PC-9 (cell line): ENCODE data around the gene DOLK. TPM values are rescaled to one million over a fixed set of nuclear protein-coding genes. Genes with fewer than 3 reads are reported as not detected.
"Not testable (repeated sequence)": the region's sequence is repeated elsewhere in the genome, so short reads cannot be mapped to it uniquely, and the experiment has no call there.

Experiments used
- BruUV-seq: library from RNA; stranded (reverse); fragments of 400-500 nt; replicated peaks from 2 replicates; lab custom pipeline; 2021; lab: Mats Ljungman, UMichigan
- CTCF ChIA-PET: fragments of 300-600 bp; sonication (Branson Sonifier 250); formaldehyde crosslinking; loops from one replicate; lab custom pipeline; 2022; ENCODE audit warnings: antibody characterized with exemption; lab: Charles Lee
- POLR2A ChIA-PET: fragments of 300-600 bp; sonication (Branson Sonifier 250); formaldehyde crosslinking; loops from one replicate; lab custom pipeline; 2022; ENCODE audit warnings: antibody characterized with exemption; ENCODE audit not compliant: unreplicated experiment; lab: Charles Lee
- DNase-seq, 2 experiments: peaks; one replicate each; pipeline versions ENCODE4 v3.0.0 to v3.0.0-alpha.2; 2015 to 2022; ENCODE audit warnings: mixed read lengths in 1 of 2
- H2AFZ ChIP-seq: fragments of 200-600 bp; sonication (generic); 2 replicates; pipeline ENCODE4 v1.8.1; 2017; ENCODE audit warnings: antibody characterized with exemption
- H3F3A ChIP-seq: fragments of 200-600 bp; sonication (generic); 2 replicates; pipeline ENCODE4 v1.8.1; 2017; ENCODE audit warnings: antibody characterized with exemption, mild to moderate bottlenecking, low read depth; ENCODE audit not compliant: insufficient read depth
- H3K27ac ChIP-seq: fragments of 200-600 bp; sonication (generic); 2 replicates; pipeline ENCODE4 v1.6.1; 2016; ENCODE audit warnings: mixed run types
- H3K27me3 ChIP-seq: fragments of 200-600 bp; sonication (generic); 2 replicates; pipeline ENCODE4 v1.6.1; 2016; ENCODE audit warnings: low read depth, mixed run types; ENCODE audit not compliant: insufficient read depth
- H3K36me3 ChIP-seq: fragments of 200-600 bp; sonication (generic); 2 replicates; pipeline ENCODE4 v1.6.1; 2016; ENCODE audit warnings: low read depth, mixed run types
- H3K4me1 ChIP-seq: fragments of 200-600 bp; sonication (generic); replicated peaks from 2 replicates; pipeline ENCODE4 v1.6.1; 2016; ENCODE audit warnings: mixed run types; ENCODE audit not compliant: insufficient read depth
- H3K4me2 ChIP-seq: fragments of 200-600 bp; sonication (generic); 2 replicates; pipeline ENCODE4 v1.6.1; 2017; ENCODE audit warnings: mixed run types
- H3K4me3 ChIP-seq: fragments of 200-600 bp; sonication (generic); 2 replicates; pipeline ENCODE4 v1.6.1; 2016; ENCODE audit warnings: mixed run types
- H3K79me2 ChIP-seq: fragments of 200-600 bp; sonication (generic); 2 replicates; pipeline ENCODE4 v1.6.1; 2017; ENCODE audit warnings: low read depth, mixed run types
- H3K9me2 ChIP-seq: fragments of 200-600 bp; sonication (generic); 2 replicates; pipeline ENCODE4 v1.8.1; 2017; ENCODE audit warnings: mild to moderate bottlenecking; ENCODE audit not compliant: insufficient read depth
- H3K9me3 ChIP-seq: fragments of 200-600 bp; sonication (generic); 2 replicates; pipeline ENCODE4 v1.8.1; 2016; ENCODE audit warnings: low read depth; ENCODE audit not compliant: insufficient read depth
- H4K20me1 ChIP-seq: fragments of 200-600 bp; sonication (generic); 2 replicates; pipeline ENCODE4 v1.8.1; 2017; ENCODE audit not compliant: insufficient read depth
- EZH2 ChIP-seq: fragments of 200-600 bp; sonication (generic); IDR thresholded peaks from 2 replicates; pipeline ENCODE4 v1.8.0; 2017; ENCODE audit warnings: antibody characterized with exemption, low read depth
- intact Hi-C: fragments of 100-400 bp; cut with micrococcal nuclease; formaldehyde crosslinking; loops from one replicate; pipeline ENCODE4 v1.10.0; 2022; ENCODE audit not compliant: unreplicated experiment
- total RNA-seq: library from RNA; stranded (reverse); gene quantifications from 2 replicates; pipeline ENCODE4 v1.2.3, GENCODE V29; 2021
- TF ChIP-seq, protein P1 (sequence below): fragments of 200-600 bp; sonication (generic); conservative IDR thresholded peaks from 2 replicates; pipeline ENCODE4 v1.6.1; 2017; ENCODE audit warnings: mixed run types, antibody characterized with exemption, mild to moderate bottlenecking, moderate library complexity

DOLK gene
- total RNA-seq, 1 experiment from 2014 or later, result 19.0 TPM

DNA sequence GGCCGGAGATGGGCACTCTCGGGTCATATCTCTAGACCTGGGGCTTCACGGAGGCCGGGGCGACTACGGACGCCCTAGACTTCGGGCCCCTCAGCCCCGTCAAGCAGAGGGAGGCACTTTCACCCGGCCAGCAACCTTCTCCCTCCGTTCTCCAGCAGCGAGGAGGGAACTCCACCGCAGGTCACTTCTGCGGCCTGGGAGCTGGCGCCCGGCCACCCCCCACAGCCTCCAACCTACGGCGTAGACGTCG is 201 bp downstream of the DOLK start:
- no peaks in the 10 kb centered on the region for H3K9me2 ChIP-seq
- no peak overlapping the region for H3K27ac ChIP-seq
- POLR2A ChIA-PET, result no interaction called here
- no peak for DNase-seq
- peak overlapping the region; percentile 96 for H3K4me3 ChIP-seq
- no peak for TF ChIP-seq EZH2
- TF ChIP-seq, protein P1, sequence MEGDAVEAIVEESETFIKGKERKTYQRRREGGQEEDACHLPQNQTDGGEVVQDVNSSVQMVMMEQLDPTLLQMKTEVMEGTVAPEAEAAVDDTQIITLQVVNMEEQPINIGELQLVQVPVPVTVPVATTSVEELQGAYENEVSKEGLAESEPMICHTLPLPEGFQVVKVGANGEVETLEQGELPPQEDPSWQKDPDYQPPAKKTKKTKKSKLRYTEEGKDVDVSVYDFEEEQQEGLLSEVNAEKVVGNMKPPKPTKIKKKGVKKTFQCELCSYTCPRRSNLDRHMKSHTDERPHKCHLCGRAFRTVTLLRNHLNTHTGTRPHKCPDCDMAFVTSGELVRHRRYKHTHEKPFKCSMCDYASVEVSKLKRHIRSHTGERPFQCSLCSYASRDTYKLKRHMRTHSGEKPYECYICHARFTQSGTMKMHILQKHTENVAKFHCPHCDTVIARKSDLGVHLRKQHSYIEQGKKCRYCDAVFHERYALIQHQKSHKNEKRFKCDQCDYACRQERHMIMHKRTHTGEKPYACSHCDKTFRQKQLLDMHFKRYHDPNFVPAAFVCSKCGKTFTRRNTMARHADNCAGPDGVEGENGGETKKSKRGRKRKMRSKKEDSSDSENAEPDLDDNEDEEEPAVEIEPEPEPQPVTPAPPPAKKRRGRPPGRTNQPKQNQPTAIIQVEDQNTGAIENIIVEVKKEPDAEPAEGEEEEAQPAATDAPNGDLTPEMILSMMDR, result no peak
- no TSS peak for BruUV-seq
- intact Hi-C loops, result loop anchor here (5.0 kb wide), 2 partner anchors 65 to 85 kb away; partner anchors contain the start of genes KYAT1 and LRRC8A
- H3K4me1 ChIP-seq, result peaks cover 6% of the 10 kb centered on the region; the same call in 1 of the 2 replicates
- peaks cover 29% of the 10 kb centered on the region; the same call in 1 of the 2 replicates for H3K79me2 ChIP-seq
- no peaks in the 10 kb centered on the region; the same call in 1 of the 2 replicates for H3K36me3 ChIP-seq
- H3F3A ChIP-seq, result peaks cover 7% of the 10 kb centered on the region
- no peaks in the 10 kb centered on the region for H3K9me3 ChIP-seq
- peak overlapping the region; percentile 100 for H2AFZ ChIP-seq
- H3K4me2 ChIP-seq, result peak overlapping the region; percentile 81
- H4K20me1 ChIP-seq, result no peaks in the 10 kb centered on the region
- H3K27me3 ChIP-seq, result no peaks in the 10 kb centered on the region
- CTCF ChIA-PET, result no interaction called here

DNA sequence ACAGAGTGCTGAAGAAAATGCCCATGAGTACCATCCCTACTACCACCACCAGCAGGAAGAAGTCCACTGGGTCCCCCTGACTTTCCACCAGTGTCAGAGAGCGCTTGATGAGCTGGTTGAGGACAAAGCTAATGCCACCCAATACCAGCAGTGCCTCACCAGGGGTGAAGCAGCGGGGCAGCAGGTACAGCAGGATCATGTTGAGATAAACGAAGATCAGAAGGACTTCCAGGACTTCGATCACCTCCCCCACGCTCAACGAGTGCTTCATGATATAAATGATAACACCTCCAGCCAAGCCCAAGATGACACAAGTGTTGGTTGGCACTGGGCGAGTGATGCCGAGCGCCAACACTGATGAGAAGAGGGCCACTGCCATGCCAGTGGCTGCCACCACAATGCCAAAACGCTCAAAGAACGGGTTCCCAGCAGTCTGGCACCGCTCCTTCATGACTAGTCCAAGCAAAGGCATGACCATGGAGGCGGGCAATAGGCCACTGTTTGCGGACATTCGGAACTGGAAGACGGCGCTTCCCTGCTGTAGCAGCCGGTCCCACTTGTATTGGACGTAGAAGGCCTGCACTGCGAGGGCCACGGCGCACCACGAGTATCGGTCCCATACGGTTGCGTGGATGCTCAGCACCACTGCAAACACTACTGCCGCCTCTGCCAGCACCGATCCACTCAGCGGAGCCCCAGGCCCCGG is 679 bp downstream of the DOLK start:
- POLR2A ChIA-PET, result no interaction called here
- Histone ChIP-seq H2AFZ (peak overlapping the region; percentile 100), H3K27ac (no peak overlapping the region), H3F3A (peaks cover 7% of the 10 kb centered on the region), H3K27me3 (no peaks in the 10 kb centered on the region), H3K9me3 (no peaks in the 10 kb centered on the region), H3K4me2 (peak overlapping the region; percentile 81), H3K36me3 (no peaks in the 10 kb centered on the region; the same call in 1 of the 2 replicates), H3K4me1 (peaks cover 6% of the 10 kb centered on the region; the same call in 1 of the 2 replicates), H3K79me2 (peaks cover 29% of the 10 kb centered on the region; the same call in 1 of the 2 replicates), H4K20me1 (no peaks in the 10 kb centered on the region), H3K4me3 (peak overlapping the region; percentile 96), H3K9me2 (no peaks in the 10 kb centered on the region)
- no peak for DNase-seq
- no peak for TF ChIP-seq EZH2
- TSS peak; percentile 50 for BruUV-seq
- CTCF ChIA-PET, result no interaction called here
- intact Hi-C loops, result loop anchor here (5.0 kb wide), 2 partner anchors 64 to 84 kb away; partner anchors contain the start of genes KYAT1 and LRRC8A

DNA sequence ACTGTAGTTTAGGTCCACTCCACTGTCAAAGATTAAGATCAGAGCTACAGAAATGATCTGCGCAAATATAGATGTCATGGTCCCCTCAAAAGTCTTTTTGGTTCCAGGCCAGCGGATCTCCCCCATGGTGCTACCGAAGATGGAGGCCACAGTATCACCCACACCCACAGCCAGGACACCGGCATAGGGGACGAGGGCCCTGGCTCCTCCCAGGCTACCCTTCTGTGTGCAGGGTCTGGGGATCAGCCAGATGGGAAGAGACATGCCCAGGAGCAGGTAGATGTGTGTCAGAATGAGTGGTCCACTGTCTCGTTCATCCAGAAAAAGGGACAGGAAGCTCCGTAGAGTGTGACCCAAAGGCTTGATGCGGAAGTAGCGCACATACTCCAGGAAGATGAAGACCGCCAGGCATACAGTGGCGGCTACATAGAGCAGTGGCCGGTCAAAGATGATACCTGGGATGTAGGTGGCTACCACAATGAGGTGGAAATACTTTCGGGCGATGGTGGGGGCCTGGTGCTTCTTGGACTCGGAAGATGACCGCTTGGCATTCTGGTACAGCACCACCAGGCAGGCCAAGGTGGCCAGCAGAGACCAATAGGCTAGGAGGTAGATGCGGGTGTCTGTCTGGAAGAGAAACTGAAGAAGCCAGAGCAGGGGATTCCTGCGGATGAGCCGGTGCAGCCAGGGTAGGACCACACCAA is 1.5 kb downstream of the DOLK start:
- Histone ChIP-seq H3K9me2 (no peaks in the 10 kb centered on the region), H3K9me3 (no peaks in the 10 kb centered on the region), H3K36me3 (no peaks in the 10 kb centered on the region; the same call in 1 of the 2 replicates), H3K4me3 (peak overlapping the region; percentile 96; the same call in 1 of the 2 replicates), H3F3A (peaks cover 7% of the 10 kb centered on the region), H3K27me3 (no peaks in the 10 kb centered on the region), H3K27ac (no peak overlapping the region), H4K20me1 (no peaks in the 10 kb centered on the region), H3K4me1 (peaks cover 6% of the 10 kb centered on the region; the same call in 1 of the 2 replicates), H3K79me2 (peaks cover 29% of the 10 kb centered on the region; the same call in 1 of the 2 replicates), H3K4me2 (peak overlapping the region; percentile 81), H2AFZ (no peak overlapping the region)
- no peak for DNase-seq
- no TSS peak for BruUV-seq
- TF ChIP-seq, protein P1, result no peak
- no peak for TF ChIP-seq EZH2
- ChIA-PET CTCF (no interaction called here), POLR2A (no interaction called here)
- intact Hi-C loops, result loop anchor here (5.0 kb wide), 2 partner anchors 64 to 84 kb away; partner anchors contain the start of genes KYAT1 and LRRC8A

DNA sequence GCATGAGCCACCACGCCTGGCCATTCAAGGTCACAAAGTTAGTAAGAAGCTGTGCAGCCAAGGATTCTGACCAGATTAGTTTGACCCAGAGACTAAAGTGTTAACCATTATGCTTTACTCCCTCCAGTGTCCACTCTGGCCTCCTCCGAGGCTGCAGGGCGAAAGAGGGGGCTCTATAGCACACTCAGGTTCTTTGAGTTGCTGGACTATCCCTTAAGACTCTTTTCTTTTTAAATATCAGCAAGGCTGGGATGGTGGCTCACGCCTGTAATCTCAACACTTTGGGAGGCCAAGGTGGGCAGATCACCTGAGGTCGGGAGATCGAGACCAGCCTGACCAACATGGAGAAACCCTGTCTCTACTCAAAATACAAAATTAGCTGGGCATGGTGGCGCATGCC is 2.4 kb downstream of the DOLK start:
- intact Hi-C loops, result loop anchor here (5.0 kb wide), 2 partner anchors 63 to 83 kb away; partner anchors contain the start of genes KYAT1 and LRRC8A
- H4K20me1 ChIP-seq, CTCF ChIA-PET, DNase-seq, H3K4me1 ChIP-seq, H3K4me2 ChIP-seq, POLR2A ChIA-PET, H2AFZ ChIP-seq, BruUV-seq, H3K9me2 ChIP-seq, H3K9me3 ChIP-seq, H3F3A ChIP-seq, H3K36me3 ChIP-seq, H3K27ac ChIP-seq, H3K4me3 ChIP-seq, H3K27me3 ChIP-seq: not testable (repeated sequence)
- H3K79me2 ChIP-seq, result peaks cover 29% of the 10 kb centered on the region; the same call in 1 of the 2 replicates
